IMR-90 (cell line): ENCODE data around the gene TRIM6.

Experiments used
- CTCF ChIP-seq: conservative IDR thresholded peaks from 2 replicates; pipeline ENCODE4 v1.5.1; 2012; ENCODE audit warnings: mild to moderate bottlenecking, low read depth, low read length, improper control_type of control experiment
- MAFK ChIP-seq: IDR thresholded peaks from 2 replicates; pipeline ENCODE4 v1.6.1; 2012; ENCODE audit warnings: low read depth, low read length, improper control_type of control experiment
- MXI1 ChIP-seq: IDR thresholded peaks from 2 replicates; pipeline ENCODE4 v1.6.1; 2012; ENCODE audit warnings: low read depth, mild to moderate bottlenecking, low read length, moderate library complexity, borderline replicate concordance
- NFE2L2 ChIP-seq: fragments of 150-350 bp; IDR thresholded peaks from 2 replicates; pipeline ENCODE4 v1.6.1; 2016; ENCODE audit warnings: low read depth, mild to moderate bottlenecking, low read length
- POLR2A ChIP-seq: IDR thresholded peaks from 2 replicates; pipeline ENCODE4 v1.6.1; 2012; ENCODE audit warnings: mild to moderate bottlenecking, low read depth, low read length
- RCOR1 ChIP-seq: IDR thresholded peaks from 2 replicates; pipeline ENCODE4 v1.6.1; 2012; ENCODE audit warnings: mild to moderate bottlenecking, low read length, improper control_type of control experiment; ENCODE audit not compliant: insufficient replicate concordance
- RFX5 ChIP-seq: IDR thresholded peaks from 2 replicates; pipeline ENCODE4 v1.8.0; 2012; ENCODE audit warnings: low read depth, mild to moderate bottlenecking, low read length, moderate library complexity
- SMC3 ChIP-seq: fragments of 150-350 bp; IDR thresholded peaks from 2 replicates; pipeline ENCODE4 v1.6.1; 2016; ENCODE audit warnings: low read depth, mild to moderate bottlenecking, antibody characterized with exemption, low read length, moderate library complexity
- USF2 ChIP-seq: fragments of 150-350 bp; IDR thresholded peaks from 2 replicates; pipeline ENCODE4 v1.6.1; 2017; ENCODE audit warnings: mild to moderate bottlenecking, antibody characterized with exemption, low read length, low read depth

- TF ChIP-seq USF2 (no peak), CTCF (no peak), RFX5 (no peak), POLR2A (no peak), MAFK (no peak), SMC3 (no peak), RCOR1 (no peak), NFE2L2 (no peak), MXI1 (no peak)
Observed at GRCh38 chr11:5591613-5592012, 4.8 kb upstream of the TRIM6 start.
